Choroid plexus epithelial cell (primary cell): Measurements from ENCODE around the gene ZNF524.

ENCODE experiments used
- DNase-seq: peaks from one replicate; pipeline ENCODE4 v3.0.0-alpha.2; 2010; ENCODE audit warnings: low read depth
- H3K4me3 ChIP-seq: 2 replicates; pipeline ENCODE4 v1.5.1; 2011; ENCODE audit warnings: low read depth, mild to moderate bottlenecking, control low read depth, low read length, moderate library complexity
- CTCF ChIP-seq: conservative IDR thresholded peaks from 2 replicates; pipeline ENCODE4 v1.5.1; 2011; ENCODE audit warnings: low read depth, mild to moderate bottlenecking, control low read depth, inconsistent platforms, low read length, moderate library complexity

The ZNF524 gene

GRCh38 chr19:55643003-55643886 lies 43.2 kb downstream of the ZNF524 start, which contains the start of gene ZNF581:
Gene ZNF581 (plus strand): TSS chr19:55643649. CDS start chr19:55644572, 923 bp downstream.
- H3K4me3 ChIP-seq: peak within 1 kb of the TSS; percentile 81
- peak; percentile 82 for DNase-seq
- TF ChIP-seq CTCF: no peak

GRCh38 chr19:55643887-55644176 lies 43.7 kb downstream of the ZNF524 start:
- DNase-seq: no peak
- peak overlapping the region; percentile 81 for H3K4me3 ChIP-seq
- TF ChIP-seq CTCF: no peak

GRCh38 chr19:55644191-55644833 lies 44.2 kb downstream of the ZNF524 start:
- DNase-seq: no peak
- H3K4me3 ChIP-seq: peak overlapping the region; percentile 81
- TF ChIP-seq CTCF: no peak

- H3K4me3 ChIP-seq: no peak overlapping the region
- no peak for DNase-seq
- TF ChIP-seq CTCF: no peak
These were observed 44.9 kb downstream of the ZNF524 start for GRCh38 chr19:55644842-55645511.

- TF ChIP-seq CTCF: no peak
- no peak overlapping the region for H3K4me3 ChIP-seq
- DNase-seq: no peak
These were observed 45.4 kb downstream of the ZNF524 start for GRCh38 chr19:55645512-55645881.

GRCh38 chr19:55646889-55647731 lies 47.0 kb downstream of the ZNF524 start:
- peak overlapping the region; percentile 91 for H3K4me3 ChIP-seq
- TF ChIP-seq CTCF: no peak
- DNase-seq: no peak
